ENCODE results near the gene B2M.
"Not testable (repeated sequence)": the region's sequence is repeated elsewhere in the genome, so short reads cannot be mapped to it uniquely, and the experiment has no call there.

Gene B2M

GRCh38 chr15:44720460-44721176 is 9.3 kb downstream of the B2M start:
- in situ Hi-C loops (cut with HindIII; ENCODE audit: low sequenced_read_pairs), result no loop called here

- in situ Hi-C loops (cut with HindIII; ENCODE audit: low sequenced_read_pairs), result no loop called here
Measured at GRCh38 chr15:44722011-44722410, 10.7 kb downstream of the B2M start.

GRCh38 chr15:44726136-44726535 is 14.8 kb downstream of the B2M start:
- in situ Hi-C loops (cut with HindIII; ENCODE audit: low sequenced_read_pairs), result no loop called here

- in situ Hi-C loops (cut with HindIII; ENCODE audit: low sequenced_read_pairs), result no loop called here
Measured at GRCh38 chr15:44726568-44727484, 15.5 kb downstream of the B2M start.

- in situ Hi-C loops (cut with HindIII; ENCODE audit: low sequenced_read_pairs), result no loop called here
Measured at GRCh38 chr15:44727485-44728231, 16.3 kb downstream of the B2M start.

GRCh38 chr15:44728232-44728575 is 16.9 kb downstream of the B2M start:
- in situ Hi-C loops (cut with HindIII; ENCODE audit: low sequenced_read_pairs), result not testable (repeated sequence)

GRCh38 chr15:44728576-44729407 is 17.5 kb downstream of the B2M start:
- in situ Hi-C loops (cut with HindIII; ENCODE audit: low sequenced_read_pairs), result no loop called here

- in situ Hi-C loops (cut with HindIII; ENCODE audit: low sequenced_read_pairs), result no loop called here
Measured at GRCh38 chr15:44729408-44730127, 18.3 kb downstream of the B2M start.

GRCh38 chr15:44734839-44735481 is 23.6 kb downstream of the B2M start:
- in situ Hi-C loops (cut with HindIII; ENCODE audit: low sequenced_read_pairs), result loop anchor here (5.0 kb wide), 3 partner anchors 52 to 148 kb away; no protein-coding TSS in a partner anchor

- in situ Hi-C loops (cut with HindIII; ENCODE audit: low sequenced_read_pairs), result loop anchor here (5.0 kb wide), 3 partner anchors 52 to 148 kb away; no protein-coding TSS in a partner anchor
Measured at GRCh38 chr15:44735482-44736180, 24.3 kb downstream of the B2M start.

GRCh38 chr15:44736181-44736765 is 25.0 kb downstream of the B2M start, which contains the start of gene TRIM69:
Gene TRIM69 (plus strand): TSS chr15:44736528. CDS start chr15:44736705, 177 bp downstream.
- in situ Hi-C loops (cut with HindIII; ENCODE audit: low sequenced_read_pairs), result loop anchor here (5.0 kb wide), 3 partner anchors 51 to 149 kb away; no protein-coding TSS in a partner anchor

GRCh38 chr15:44738340-44738984 is 27.1 kb downstream of the B2M start:
- in situ Hi-C loops (cut with HindIII; ENCODE audit: low sequenced_read_pairs), result loop anchor here (5.0 kb wide), 3 partner anchors 49 to 151 kb away; no protein-coding TSS in a partner anchor

GRCh38 chr15:44739222-44739847 is 28.0 kb downstream of the B2M start:
- in situ Hi-C loops (cut with HindIII; ENCODE audit: low sequenced_read_pairs), result loop anchor here (5.0 kb wide), 3 partner anchors 48 to 152 kb away; no protein-coding TSS in a partner anchor

- in situ Hi-C loops (cut with HindIII; ENCODE audit: low sequenced_read_pairs), result not testable (repeated sequence)
Measured at GRCh38 chr15:44743454-44743853, 32.1 kb downstream of the B2M start.

- in situ Hi-C loops (cut with HindIII; ENCODE audit: low sequenced_read_pairs), result no loop called here
Measured at GRCh38 chr15:44753345-44753744, 42.0 kb downstream of the B2M start.

- in situ Hi-C loops (cut with HindIII; ENCODE audit: low sequenced_read_pairs), result no loop called here
Measured at GRCh38 chr15:44763187-44763586, 51.9 kb downstream of the B2M start.

GRCh38 chr15:44763848-44764247 is 52.5 kb downstream of the B2M start:
- in situ Hi-C loops (cut with HindIII; ENCODE audit: low sequenced_read_pairs), result no loop called here
